Ishikawa (cell line): Measurements from ENCODE around the gene AP3S1.

Source experiments
- EP300 ChIP-seq: IDR thresholded peaks from 2 replicates; pipeline ENCODE4 v1.6.1; 2012; ENCODE audit warnings: borderline replicate concordance
- NFIC ChIP-seq: IDR thresholded peaks from 2 replicates; pipeline ENCODE4 v1.6.1; 2012
- RAD21 ChIP-seq: IDR thresholded peaks from 2 replicates; pipeline ENCODE4 v1.6.1; 2012; ENCODE audit warnings: low read depth
- TAF1 ChIP-seq: IDR thresholded peaks from 2 replicates; pipeline ENCODE4 v1.6.1; 2012; ENCODE audit warnings: low read depth, mild to moderate bottlenecking
- TCF12 ChIP-seq: IDR thresholded peaks from 2 replicates; pipeline ENCODE4 v1.6.1; 2012; ENCODE audit warnings: low read depth
- YY1 ChIP-seq: IDR thresholded peaks from 2 replicates; pipeline ENCODE4 v1.6.1; 2012; ENCODE audit warnings: low read depth
- ZBTB7A ChIP-seq: IDR thresholded peaks from 2 replicates; pipeline ENCODE4 v1.6.1; 2012; ENCODE audit warnings: low read depth
- TF ChIP-seq, protein P1 (sequence below): IDR thresholded peaks from 2 replicates; pipeline ENCODE4 v1.6.1; 2012; ENCODE audit warnings: low read depth, mild to moderate bottlenecking
- TF ChIP-seq, protein P2 (sequence below): IDR thresholded peaks from 2 replicates; pipeline ENCODE4 v1.6.1; 2012

DNA sequence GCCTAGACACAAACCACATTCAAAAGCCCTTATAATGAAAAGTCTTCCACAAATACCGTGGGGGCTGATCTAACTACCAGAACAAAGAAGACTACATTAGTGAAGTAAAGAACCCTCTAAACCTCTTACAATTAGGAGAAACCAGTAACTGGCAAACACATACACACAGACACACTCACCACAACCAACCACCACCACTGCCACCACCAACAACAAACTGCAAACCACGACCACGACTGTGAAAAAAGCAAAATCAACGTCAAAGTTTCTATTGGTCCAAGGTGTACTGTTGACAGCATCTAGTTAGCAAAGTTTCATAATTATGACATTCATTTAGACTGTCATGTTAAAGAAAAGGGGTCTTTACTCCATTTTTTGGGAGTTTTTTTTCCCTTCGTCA lies 28.0 kb upstream of the AP3S1 start:
- no peak for TF ChIP-seq EP300
- TF ChIP-seq, protein P1, sequence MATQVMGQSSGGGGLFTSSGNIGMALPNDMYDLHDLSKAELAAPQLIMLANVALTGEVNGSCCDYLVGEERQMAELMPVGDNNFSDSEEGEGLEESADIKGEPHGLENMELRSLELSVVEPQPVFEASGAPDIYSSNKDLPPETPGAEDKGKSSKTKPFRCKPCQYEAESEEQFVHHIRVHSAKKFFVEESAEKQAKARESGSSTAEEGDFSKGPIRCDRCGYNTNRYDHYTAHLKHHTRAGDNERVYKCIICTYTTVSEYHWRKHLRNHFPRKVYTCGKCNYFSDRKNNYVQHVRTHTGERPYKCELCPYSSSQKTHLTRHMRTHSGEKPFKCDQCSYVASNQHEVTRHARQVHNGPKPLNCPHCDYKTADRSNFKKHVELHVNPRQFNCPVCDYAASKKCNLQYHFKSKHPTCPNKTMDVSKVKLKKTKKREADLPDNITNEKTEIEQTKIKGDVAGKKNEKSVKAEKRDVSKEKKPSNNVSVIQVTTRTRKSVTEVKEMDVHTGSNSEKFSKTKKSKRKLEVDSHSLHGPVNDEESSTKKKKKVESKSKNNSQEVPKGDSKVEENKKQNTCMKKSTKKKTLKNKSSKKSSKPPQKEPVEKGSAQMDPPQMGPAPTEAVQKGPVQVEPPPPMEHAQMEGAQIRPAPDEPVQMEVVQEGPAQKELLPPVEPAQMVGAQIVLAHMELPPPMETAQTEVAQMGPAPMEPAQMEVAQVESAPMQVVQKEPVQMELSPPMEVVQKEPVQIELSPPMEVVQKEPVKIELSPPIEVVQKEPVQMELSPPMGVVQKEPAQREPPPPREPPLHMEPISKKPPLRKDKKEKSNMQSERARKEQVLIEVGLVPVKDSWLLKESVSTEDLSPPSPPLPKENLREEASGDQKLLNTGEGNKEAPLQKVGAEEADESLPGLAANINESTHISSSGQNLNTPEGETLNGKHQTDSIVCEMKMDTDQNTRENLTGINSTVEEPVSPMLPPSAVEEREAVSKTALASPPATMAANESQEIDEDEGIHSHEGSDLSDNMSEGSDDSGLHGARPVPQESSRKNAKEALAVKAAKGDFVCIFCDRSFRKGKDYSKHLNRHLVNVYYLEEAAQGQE = no peak
- TF ChIP-seq YY1 = no peak
- no peak for TF ChIP-seq TCF12
- no peak for TF ChIP-seq RAD21
- TF ChIP-seq TAF1 = no peak
- TF ChIP-seq, protein P2, sequence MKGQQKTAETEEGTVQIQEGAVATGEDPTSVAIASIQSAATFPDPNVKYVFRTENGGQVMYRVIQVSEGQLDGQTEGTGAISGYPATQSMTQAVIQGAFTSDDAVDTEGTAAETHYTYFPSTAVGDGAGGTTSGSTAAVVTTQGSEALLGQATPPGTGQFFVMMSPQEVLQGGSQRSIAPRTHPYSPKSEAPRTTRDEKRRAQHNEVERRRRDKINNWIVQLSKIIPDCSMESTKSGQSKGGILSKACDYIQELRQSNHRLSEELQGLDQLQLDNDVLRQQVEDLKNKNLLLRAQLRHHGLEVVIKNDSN = no peak
- TF ChIP-seq NFIC = no peak
- no peak for TF ChIP-seq ZBTB7A
